ENCODE results near the gene AKT2. TPM values are rescaled to one million over a fixed set of nuclear protein-coding genes. Genes with fewer than 3 reads are reported as not detected.

AKT2 gene
- total RNA-seq, 1 experiment from 2014 or later: 141 TPM

MicroRNAs encoded within 50 kb of the gene (microRNA counts, 767-probe panel; counts per million panel counts)
- microRNA hsa-miR-641: not detected

Small RNA genes lying within 50 kb of the gene (microRNA-seq; reads per million reads assigned to microRNA genes)
- gene MIR641 (ENCODE audit: borderline number of aligned reads): 148 reads per million, percentile 66 among the genes with 10 or more reads in this experiment

Other genes with a start within 250 kb of the AKT2 start
- 10.5 TPM for gene ZNF780B, start 229.1 kb downstream of the AKT2 start, total RNA-seq (2021; ENCODE audit: unreplicated experiment)
- 18.9 TPM for gene ZNF780A, start 194.4 kb downstream of the AKT2 start, total RNA-seq (2021; ENCODE audit: unreplicated experiment)
- gene MAP3K10, start 93.9 kb downstream of the AKT2 start, total RNA-seq (2021; ENCODE audit: unreplicated experiment): 17.3 TPM
- gene TTC9B, start 67.0 kb downstream of the AKT2 start, total RNA-seq (2021; ENCODE audit: unreplicated experiment): 1.7 TPM
- 9.8 TPM for gene CCNP, start 58.7 kb downstream of the AKT2 start, total RNA-seq (2021; ENCODE audit: unreplicated experiment)
- gene C19orf47, start 63.1 kb upstream of the AKT2 start, total RNA-seq (2021; ENCODE audit: unreplicated experiment): 18.0 TPM
- gene PLD3, start 63.4 kb upstream of the AKT2 start, total RNA-seq (2021; ENCODE audit: unreplicated experiment): 123 TPM
- 0.74 TPM for gene HIPK4, start 104.8 kb upstream of the AKT2 start, total RNA-seq (2021; ENCODE audit: unreplicated experiment)
- 4.8 TPM for gene PRX, start 128.0 kb upstream of the AKT2 start, total RNA-seq (2021; ENCODE audit: unreplicated experiment)
- gene SERTAD1, start 140.6 kb upstream of the AKT2 start, total RNA-seq (2021; ENCODE audit: unreplicated experiment): 30.3 TPM
- 32.4 TPM for gene SERTAD3, start 159.0 kb upstream of the AKT2 start, total RNA-seq (2021; ENCODE audit: unreplicated experiment)
- 113 TPM for gene BLVRB, start 180.4 kb upstream of the AKT2 start, total RNA-seq (2021; ENCODE audit: unreplicated experiment)
- gene SPTBN4, start 181.7 kb upstream of the AKT2 start, total RNA-seq (2021; ENCODE audit: unreplicated experiment): 4.6 TPM